NCI-H1694 (cell line): ENCODE measurements around the gene WDCP.
"Not testable (repeated sequence)": the region's sequence is repeated elsewhere in the genome, so short reads cannot be mapped to it uniquely, and the experiment has no call there.

Experiments used
- DNase-seq: peaks from one replicate; lab custom pipeline; 2025; lab: John Stamatoyannopoulos, UW

Gene WDCP

GRCh38 chr2:24022324-24022974, 24.7 kb downstream of the WDCP start:
- no peak for DNase-seq

GRCh38 chr2:24021122-24021998, 25.8 kb downstream of the WDCP start:
- DNase-seq = no peak

- no peak for DNase-seq
These were observed 26.9 kb downstream of the WDCP start for GRCh38 chr2:24020244-24020643.

- no peak for DNase-seq
These were observed 27.5 kb downstream of the WDCP start for GRCh38 chr2:24019729-24020128.

DNA sequence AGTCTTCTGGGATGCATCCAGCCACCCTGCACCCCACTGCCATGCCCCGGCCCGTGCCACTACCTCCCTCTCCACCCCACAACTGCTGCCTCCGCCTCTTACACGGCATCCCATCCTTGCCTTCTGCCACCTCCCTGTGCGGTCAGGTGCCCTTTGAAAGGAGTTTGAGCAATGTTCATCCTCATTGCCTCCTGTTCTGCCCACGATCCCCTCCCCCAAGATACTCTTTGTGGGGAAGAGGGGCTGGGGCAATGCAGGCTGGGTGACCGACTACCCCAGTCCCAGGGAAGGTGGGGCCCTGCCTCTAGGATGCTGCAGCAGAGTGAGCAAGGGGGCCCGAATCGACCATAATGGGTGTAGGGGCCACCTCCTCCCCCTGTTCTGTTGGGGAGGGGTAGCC, 28.9 kb downstream of the WDCP start:
- no peak for DNase-seq

DNA sequence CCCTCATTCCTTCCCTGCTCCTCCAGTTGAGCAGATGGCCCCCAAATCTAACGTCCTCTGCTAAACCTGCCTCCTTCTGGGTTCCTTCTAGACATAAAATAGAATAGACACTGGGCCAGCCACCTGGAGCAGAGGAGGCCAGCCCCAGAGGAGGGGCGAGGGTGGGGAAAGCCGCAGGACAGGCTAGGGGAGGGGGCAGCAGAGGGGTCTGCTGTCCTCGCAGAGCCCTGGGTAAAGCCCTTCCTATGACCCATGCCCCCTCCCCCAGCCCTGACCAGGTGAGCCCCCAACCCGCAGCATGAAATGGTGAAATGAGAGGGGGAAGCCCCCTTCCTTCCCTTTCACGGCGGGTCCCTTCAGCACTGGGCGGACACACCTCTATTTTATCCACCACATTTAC, 29.5 kb downstream of the WDCP start:
- no peak for DNase-seq

GRCh38 chr2:24016853-24017703, 30.1 kb downstream of the WDCP start:
- DNase-seq = no peak

- no peak for DNase-seq
These were observed 30.8 kb downstream of the WDCP start for GRCh38 chr2:24016376-24016761.

DNA sequence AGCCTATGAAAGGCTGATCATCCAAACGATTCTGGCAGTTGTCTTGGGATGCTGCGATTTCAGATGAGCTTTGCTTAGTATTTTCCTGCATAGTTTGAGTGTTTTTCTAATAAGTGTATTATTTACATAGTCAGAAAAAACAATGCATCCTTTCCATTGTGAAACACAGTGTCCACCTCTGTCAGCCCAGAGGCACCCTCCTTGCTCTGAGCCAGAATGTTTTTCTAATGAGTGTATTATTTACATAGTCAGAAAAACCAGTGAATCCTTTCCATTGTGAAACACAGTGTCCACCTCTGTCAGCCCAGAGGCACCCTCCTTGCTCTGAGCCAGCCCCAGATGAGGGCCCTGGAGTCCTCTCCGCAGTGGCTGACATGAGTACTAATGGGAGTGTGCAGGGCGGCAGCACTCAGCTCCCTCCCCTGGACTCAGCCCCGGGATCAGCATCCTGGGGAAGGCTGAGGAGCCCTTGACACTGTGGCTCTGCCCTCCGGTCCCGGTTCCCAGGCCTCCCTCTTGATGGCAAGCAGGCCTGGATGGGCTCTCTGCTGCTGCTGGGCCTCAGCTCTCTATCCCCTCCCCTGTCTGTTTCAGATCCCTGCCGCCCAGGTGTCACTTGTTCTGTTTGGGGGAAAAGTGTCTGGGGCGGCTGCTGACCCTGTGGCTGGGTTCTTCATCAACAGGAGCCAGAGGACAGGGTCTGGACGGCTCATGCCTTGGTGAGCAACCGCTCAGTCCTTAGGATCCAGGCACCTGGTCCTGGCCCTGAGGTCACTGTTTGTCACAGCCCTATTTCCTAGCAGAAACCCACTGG, 31.4 kb downstream of the WDCP start:
- DNase-seq = no peak

DNA sequence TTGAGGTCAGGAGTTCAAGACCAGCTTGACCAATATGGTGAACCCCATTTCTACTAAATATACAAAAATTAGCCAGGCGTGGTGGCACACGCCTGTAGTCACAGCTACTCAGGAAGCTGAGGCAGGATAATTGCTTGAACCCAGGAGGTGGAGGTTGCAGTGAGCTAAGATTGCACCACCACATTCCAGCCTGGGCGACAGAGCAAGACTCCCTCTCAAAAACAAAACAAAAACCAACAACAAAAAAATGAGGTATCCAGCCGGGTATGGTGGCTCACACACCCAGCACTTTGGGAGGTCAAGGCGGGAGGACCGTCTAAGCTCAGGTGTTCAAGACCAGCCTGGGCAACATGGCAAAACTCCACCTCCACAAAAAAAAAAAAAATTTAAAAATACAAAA, 32.3 kb downstream of the WDCP start:
- not testable (repeated sequence) for DNase-seq

DNA sequence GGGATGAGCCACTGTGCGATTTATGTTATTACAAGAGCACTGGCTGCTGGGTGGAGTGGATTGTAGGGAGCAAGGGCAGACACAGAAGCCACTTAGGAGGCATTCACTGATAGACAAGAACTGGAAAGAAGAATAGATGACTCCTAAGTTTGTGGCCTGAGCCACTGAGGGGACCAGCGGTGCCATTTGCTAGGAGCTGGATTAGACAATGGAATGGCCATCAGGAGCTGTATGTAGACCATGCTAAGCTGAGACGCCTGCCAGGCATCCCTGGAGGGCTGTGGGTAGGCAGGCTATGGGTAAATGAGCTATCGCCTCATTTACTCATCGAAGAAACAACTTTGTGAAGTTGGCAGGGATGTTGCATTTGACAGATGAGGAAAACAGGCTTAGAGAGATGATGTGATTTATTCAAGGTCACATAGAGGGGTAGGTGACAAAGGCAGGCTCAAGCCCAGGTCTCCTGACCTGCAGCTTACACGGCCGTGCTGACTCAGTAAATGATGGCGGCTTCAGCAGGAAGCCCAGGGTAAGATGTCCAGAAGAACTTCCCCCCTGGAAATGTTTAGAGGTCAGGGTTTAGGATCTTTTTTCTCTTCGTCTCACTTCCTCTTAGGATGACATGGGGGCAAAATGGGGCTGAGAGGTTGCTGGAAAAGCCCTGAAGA, 34.5 kb downstream of the WDCP start:
- DNase-seq = no peak

DNA sequence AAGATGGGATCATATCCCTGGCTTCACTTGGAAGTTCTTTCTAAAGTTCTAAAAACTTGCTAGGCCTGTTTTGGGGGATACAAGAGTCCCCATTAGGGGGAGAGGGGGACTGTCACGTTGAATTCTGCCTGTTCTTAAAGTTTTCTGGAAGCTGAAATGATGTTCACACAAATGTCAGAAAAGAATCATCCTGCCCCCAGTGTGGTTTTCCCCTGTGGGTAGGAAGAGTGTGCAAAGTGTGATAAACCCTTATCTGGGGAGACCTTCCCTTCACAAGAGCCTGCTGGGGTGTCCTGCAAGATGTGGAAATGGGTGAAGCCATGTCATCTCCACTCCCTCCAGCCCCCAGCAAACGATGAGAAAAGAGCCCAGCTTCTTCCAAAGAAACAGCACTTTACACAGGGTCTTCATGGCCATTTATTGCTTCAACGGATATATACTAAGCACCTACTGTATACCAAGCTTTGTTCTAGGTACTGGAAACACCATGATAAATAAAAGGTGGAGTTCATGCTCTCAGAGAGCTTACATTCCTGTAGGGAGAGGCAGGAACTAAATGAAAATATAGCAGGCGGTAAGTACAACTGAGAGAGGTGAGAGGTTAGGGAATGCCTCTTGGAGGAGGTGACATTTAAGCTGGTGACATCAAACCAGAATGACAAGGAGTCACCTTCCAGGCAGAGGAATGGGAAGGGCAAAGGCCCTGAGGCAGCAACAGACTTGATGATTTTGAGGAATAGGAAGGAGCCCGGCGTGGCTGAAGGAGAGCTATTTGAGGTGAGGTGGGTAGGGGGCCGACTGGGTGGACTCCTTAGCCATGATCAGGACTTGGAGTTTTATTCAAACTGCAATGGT, 35.7 kb downstream of the WDCP start:
- no peak for DNase-seq

- no peak for DNase-seq
These were observed 36.5 kb downstream of the WDCP start for GRCh38 chr2:24010477-24011249.

- no peak for DNase-seq
These were observed 37.3 kb downstream of the WDCP start, which contains the start of gene MFSD2B for GRCh38 chr2:24009680-24010476. Gene MFSD2B, plus strand, starts transcription at chr2:24010085. Its CDS starts 12 bp downstream, at chr2:24010097.

DNA sequence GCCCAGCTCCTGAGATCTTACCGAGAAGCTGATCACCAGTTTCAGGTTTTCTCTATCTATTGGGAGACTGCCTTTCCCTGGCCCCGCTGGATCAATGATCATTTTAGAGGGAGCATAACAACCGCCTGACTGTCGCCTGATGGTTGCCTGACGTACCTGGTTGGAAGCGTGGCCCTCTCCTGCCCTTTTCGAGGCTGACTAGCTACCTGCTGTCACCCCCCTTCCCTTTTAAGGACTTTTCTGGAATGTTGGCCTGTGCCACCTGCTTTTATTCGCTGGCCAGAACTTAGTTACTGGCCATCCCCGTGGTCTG, 37.9 kb downstream of the WDCP start:
- DNase-seq = no peak

- DNase-seq = no peak
These were observed 38.4 kb downstream of the WDCP start for GRCh38 chr2:24008672-24009366.

GRCh38 chr2:24007693-24008092, 39.5 kb downstream of the WDCP start:
- no peak for DNase-seq

DNA sequence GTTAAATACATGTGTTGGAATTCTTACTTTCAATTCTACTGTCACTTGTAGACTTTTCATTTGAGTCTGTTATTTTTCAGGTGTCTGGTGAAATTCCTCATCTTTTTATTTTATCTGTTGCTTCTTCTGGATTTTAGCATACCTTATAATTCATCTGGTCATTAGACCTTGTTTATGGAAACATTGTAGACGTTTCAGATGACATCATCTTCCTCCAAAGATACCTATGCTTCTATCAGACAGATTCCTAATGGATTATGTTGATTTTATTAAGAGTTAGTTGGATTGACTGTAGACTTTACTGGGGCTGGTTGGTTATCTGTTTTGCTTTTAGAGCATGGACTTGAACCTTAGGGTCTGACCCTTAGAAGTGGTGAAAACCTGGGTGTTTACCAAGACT, 52.6 kb downstream of the WDCP start:
- DNase-seq = no peak
